ENCODE measurements around the gene CLCN3. TPM values are rescaled to one million over a fixed set of nuclear protein-coding genes. Genes with fewer than 3 reads are reported as not detected.

The CLCN3 gene
- total RNA-seq, 1 donor from 2014 or later, result 44.8 TPM

DNA sequence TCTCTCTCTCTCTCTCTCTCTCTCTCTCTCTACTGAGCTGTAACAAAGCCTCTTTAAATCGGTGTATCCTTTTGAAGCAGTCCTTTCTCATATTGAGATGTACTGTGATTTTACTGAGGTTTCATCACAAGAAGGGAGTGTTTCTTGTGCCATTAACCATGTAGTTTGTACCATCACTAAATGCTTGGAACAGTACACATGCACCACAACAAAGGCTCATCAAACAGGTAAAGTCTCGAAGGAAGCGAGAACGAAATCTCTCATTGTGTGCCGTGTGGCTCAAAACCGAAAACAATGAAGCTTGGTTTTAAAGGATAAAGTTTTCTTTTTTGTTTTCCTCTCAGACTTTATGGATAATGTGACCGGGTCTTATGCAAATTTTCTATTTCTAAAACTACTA is 100.2 kb downstream of the CLCN3 start:
- Mint-ChIP-seq H3K4me3 (no peak overlapping the region), H3K4me1 (peaks cover 3% of the 10 kb centered on the region), H3K36me3 (peaks cover 8% of the 10 kb centered on the region), H3K27me3 (ENCODE audit: insufficient read depth, low read depth) (no peaks in the 10 kb centered on the region), H3K27ac (no peak overlapping the region), H3K9me3 (no peaks in the 10 kb centered on the region)
- Histone ChIP-seq H3K27ac (no peak overlapping the region), H3K79me2 (ENCODE audit: low read depth) (no peaks in the 10 kb centered on the region), H3F3A (ENCODE audit: low read depth) (peaks cover 6% of the 10 kb centered on the region), H3K36me3 (peaks cover 5% of the 10 kb centered on the region), H3K4me2 (no peak overlapping the region), H3K4me3 (no peak overlapping the region), H4K20me1 (ENCODE audit: low read depth) (peaks cover 4% of the 10 kb centered on the region), H3K4me1 (peaks cover 9% of the 10 kb centered on the region), H2AFZ (replicated peaks) (no peak overlapping the region), H3K9ac (no peak overlapping the region), H3K9me3 (ENCODE audit: low read depth) (no peaks in the 10 kb centered on the region), H3K27me3 (no peaks in the 10 kb centered on the region)
- DNase-seq (ENCODE audit: low spot score), result no peak
- TF ChIP-seq EZH2phosphoT487 (IDR thresholded peaks at IDR 0.05) (no peak), EZH2 (IDR thresholded peaks at IDR 0.05) (no peak)
- TF ChIP-seq, protein P1, sequence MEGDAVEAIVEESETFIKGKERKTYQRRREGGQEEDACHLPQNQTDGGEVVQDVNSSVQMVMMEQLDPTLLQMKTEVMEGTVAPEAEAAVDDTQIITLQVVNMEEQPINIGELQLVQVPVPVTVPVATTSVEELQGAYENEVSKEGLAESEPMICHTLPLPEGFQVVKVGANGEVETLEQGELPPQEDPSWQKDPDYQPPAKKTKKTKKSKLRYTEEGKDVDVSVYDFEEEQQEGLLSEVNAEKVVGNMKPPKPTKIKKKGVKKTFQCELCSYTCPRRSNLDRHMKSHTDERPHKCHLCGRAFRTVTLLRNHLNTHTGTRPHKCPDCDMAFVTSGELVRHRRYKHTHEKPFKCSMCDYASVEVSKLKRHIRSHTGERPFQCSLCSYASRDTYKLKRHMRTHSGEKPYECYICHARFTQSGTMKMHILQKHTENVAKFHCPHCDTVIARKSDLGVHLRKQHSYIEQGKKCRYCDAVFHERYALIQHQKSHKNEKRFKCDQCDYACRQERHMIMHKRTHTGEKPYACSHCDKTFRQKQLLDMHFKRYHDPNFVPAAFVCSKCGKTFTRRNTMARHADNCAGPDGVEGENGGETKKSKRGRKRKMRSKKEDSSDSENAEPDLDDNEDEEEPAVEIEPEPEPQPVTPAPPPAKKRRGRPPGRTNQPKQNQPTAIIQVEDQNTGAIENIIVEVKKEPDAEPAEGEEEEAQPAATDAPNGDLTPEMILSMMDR (IDR thresholded peaks at IDR 0.05), result no peak

DNA sequence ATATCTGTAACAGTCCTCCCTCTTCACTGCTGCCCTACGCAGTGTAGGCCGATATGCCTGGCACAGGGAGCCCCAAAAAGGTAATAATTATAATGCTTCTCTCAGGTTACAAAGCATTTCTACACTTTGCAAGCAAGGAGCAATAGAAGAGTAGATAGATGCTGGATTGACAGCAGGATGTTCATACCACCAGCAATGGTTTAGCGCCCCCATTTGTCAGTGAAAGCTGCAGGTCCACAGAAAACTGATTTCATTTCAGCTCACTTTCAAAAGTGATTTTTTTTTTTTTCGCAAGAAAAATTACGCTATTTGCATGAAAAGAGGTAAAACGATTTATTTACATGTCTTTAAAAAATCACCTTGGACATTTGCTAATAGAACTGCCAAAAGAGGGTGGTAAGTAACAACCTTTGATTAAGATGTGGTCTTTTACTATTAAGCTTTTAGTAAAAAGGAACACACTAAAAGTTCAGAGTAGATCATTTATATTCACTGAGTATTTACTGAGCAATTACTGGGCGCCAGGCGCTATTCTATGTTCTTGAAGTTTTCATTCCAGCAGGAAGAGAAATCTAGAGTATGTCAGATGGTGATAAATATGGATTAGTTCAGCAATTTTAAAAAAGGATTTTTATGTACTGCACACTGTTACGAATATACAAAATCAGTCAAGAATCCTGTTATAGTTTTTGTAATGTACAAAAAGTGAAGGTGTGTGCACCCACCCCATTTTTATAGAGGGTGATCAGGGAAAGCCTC is 103.0 kb downstream of the CLCN3 start:
- Mint-ChIP-seq H3K4me3 (no peak overlapping the region), H3K36me3 (peaks cover 8% of the 10 kb centered on the region), H3K27ac (no peak overlapping the region), H3K9me3 (no peaks in the 10 kb centered on the region), H3K27me3 (ENCODE audit: insufficient read depth, low read depth) (no peaks in the 10 kb centered on the region), H3K4me1 (peaks cover 3% of the 10 kb centered on the region)
- Histone ChIP-seq H3K4me3 (no peak overlapping the region), H3K9ac (no peak overlapping the region), H3K27me3 (no peaks in the 10 kb centered on the region), H3K4me1 (peaks cover 9% of the 10 kb centered on the region), H3K36me3 (peaks cover 4% of the 10 kb centered on the region), H3F3A (ENCODE audit: low read depth) (peaks cover 6% of the 10 kb centered on the region), H3K4me2 (no peak overlapping the region), H3K27ac (no peak overlapping the region), H4K20me1 (ENCODE audit: low read depth) (peaks cover 4% of the 10 kb centered on the region), H3K79me2 (ENCODE audit: low read depth) (no peaks in the 10 kb centered on the region), H2AFZ (replicated peaks) (no peak overlapping the region), H3K9me3 (ENCODE audit: low read depth) (no peaks in the 10 kb centered on the region)
- no peak for TF ChIP-seq EZH2phosphoT487 (IDR thresholded peaks at IDR 0.05)
- TF ChIP-seq, protein P1 (IDR thresholded peaks at IDR 0.05), result peak; percentile 51
- DNase-seq (ENCODE audit: low spot score), result peak; percentile 33

DNA sequence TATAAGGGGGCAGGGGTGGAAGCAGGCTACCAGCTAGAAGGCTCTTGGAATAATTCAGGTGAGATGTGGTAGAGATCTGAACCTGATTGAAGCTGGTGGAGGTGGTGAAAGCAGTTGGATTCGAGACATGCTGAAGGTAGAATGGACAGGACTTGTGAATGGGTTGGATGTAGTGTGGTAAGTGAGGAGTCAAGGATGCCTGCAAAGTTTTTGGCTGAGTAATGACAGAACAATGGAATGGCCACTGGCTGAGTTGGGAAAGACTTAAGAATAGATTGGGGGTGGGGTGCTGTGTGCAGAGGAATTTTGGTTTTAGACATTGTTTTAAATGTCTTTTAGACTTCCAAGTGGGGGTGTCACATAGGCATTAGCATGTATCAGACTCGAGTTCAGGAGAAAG is 103.9 kb downstream of the CLCN3 start:
- Histone ChIP-seq H3K9ac (no peak overlapping the region), H4K20me1 (ENCODE audit: low read depth) (peaks cover 4% of the 10 kb centered on the region), H2AFZ (replicated peaks) (no peak overlapping the region), H3K79me2 (ENCODE audit: low read depth) (no peaks in the 10 kb centered on the region), H3K4me3 (no peak overlapping the region), H3K4me1 (peaks cover 9% of the 10 kb centered on the region), H3K27me3 (no peaks in the 10 kb centered on the region), H3K4me2 (no peak overlapping the region), H3K36me3 (peaks cover 4% of the 10 kb centered on the region), H3K27ac (no peak overlapping the region), H3F3A (ENCODE audit: low read depth) (peaks cover 6% of the 10 kb centered on the region), H3K9me3 (ENCODE audit: low read depth) (no peaks in the 10 kb centered on the region)
- DNase-seq (ENCODE audit: low spot score), result peak; percentile 15
- TF ChIP-seq, protein P1 (IDR thresholded peaks at IDR 0.05), result no peak
- TF ChIP-seq EZH2phosphoT487 (IDR thresholded peaks at IDR 0.05) (no peak), EZH2 (IDR thresholded peaks at IDR 0.05) (no peak)
- H3K9me3 Mint-ChIP-seq, result no peaks in the 10 kb centered on the region
- no peak overlapping the region for H3K27ac Mint-ChIP-seq
- no peaks in the 10 kb centered on the region for H3K4me1 Mint-ChIP-seq
- H3K27me3 Mint-ChIP-seq (ENCODE audit: insufficient read depth, low read depth), result no peaks in the 10 kb centered on the region
- H3K36me3 Mint-ChIP-seq, result peaks cover 5% of the 10 kb centered on the region
- no peak overlapping the region for H3K4me3 Mint-ChIP-seq
